SK-N-SH (cell line): ENCODE results near the gene NXNL1. TPM values are rescaled to one million over a fixed set of nuclear protein-coding genes. Genes with fewer than 3 reads are reported as not detected.

Experiments
- CTCF ChIA-PET: fragments of 300-600, 350-600 bp; formaldehyde crosslinking; extraction: SDS; loops from one replicate; lab custom pipeline; 2021; lab: Yijun Ruan, JAX
- POLR2A ChIA-PET: fragments of 350-600 bp; sonication (Branson Sonifier 250); formaldehyde crosslinking; extraction: SDS; loops from one replicate; lab custom pipeline; 2020; ENCODE audit warnings: antibody characterized with exemption, inconsistent platforms; lab: Yijun Ruan, JAX
- DNase-seq: peaks from one replicate; pipeline ENCODE4 v3.0.0; 2012
- H2AFZ ChIP-seq: fragments of 200-600 bp; sonication (generic); 2 replicates; pipeline ENCODE4 v1.8.1; 2016; ENCODE audit warnings: antibody characterized with exemption, mild to moderate bottlenecking, low read depth
- H3F3A ChIP-seq: fragments of 200-600 bp; sonication (generic); replicated peaks from 2 replicates; pipeline ENCODE3; 2016; ENCODE audit warnings: antibody characterized with exemption, mild to moderate bottlenecking; ENCODE audit not compliant: insufficient read depth
- H3K27ac ChIP-seq, 2 experiments: fragments of 200-500 bp in 1 of 2; fragments of 200-600 bp in 1 of 2; sonication (Bioruptor generic) in 1 of 2; sonication (generic), shearing (Covaris generic) in 1 of 2; 2 replicates each; pipeline versions ENCODE4 v1.5.1 to v1.6.1; 2014 to 2016; ENCODE audit warnings: low read depth in 2 of 2, inconsistent platforms in 1 of 2, low read length in 1 of 2, mild to moderate bottlenecking in 1 of 2, mixed read lengths in 1 of 2
- H3K27me3 ChIP-seq: fragments of 200-600 bp; sonication (generic), shearing (Covaris generic); 2 replicates; pipeline ENCODE4 v1.6.1; 2016; ENCODE audit warnings: mixed run types; ENCODE audit not compliant: insufficient read depth
- H3K36me3 ChIP-seq, 2 experiments: fragments of 200-500 bp in 1 of 2; fragments of 200-600 bp in 1 of 2; sonication (Bioruptor generic) in 1 of 2; sonication (generic) in 1 of 2; replicated peaks in 1 of 2; 2 replicates each; pipeline versions ENCODE3 to v1.5.1; 2014 to 2016; ENCODE audit warnings: low read length in 1 of 2, mild to moderate bottlenecking in 1 of 2; ENCODE audit not compliant: insufficient read depth in 2 of 2, control insufficient read depth in 1 of 2
- H3K4me1 ChIP-seq, 2 experiments: fragments of 200-500 bp in 1 of 2; fragments of 200-600 bp in 1 of 2; sonication (Bioruptor generic) in 1 of 2; sonication (generic), shearing (Covaris generic) in 1 of 2; 2 replicates each; pipeline versions ENCODE4 v1.5.1 to v1.6.1; 2014 to 2016; ENCODE audit warnings: low read depth in 1 of 2, low read length in 1 of 2, mixed run types in 1 of 2; ENCODE audit not compliant: insufficient read depth in 2 of 2, control insufficient read depth in 1 of 2
- H3K4me2 ChIP-seq: fragments of 200-600 bp; sonication (generic), shearing (Covaris generic); 2 replicates; pipeline ENCODE4 v1.6.1; 2017; ENCODE audit warnings: mixed run types
- H3K4me3 ChIP-seq, 2 experiments: fragments of 200-500 bp in 1 of 2; fragments of 200-600 bp in 1 of 2; sonication (Bioruptor generic) in 1 of 2; sonication (generic), shearing (Covaris generic) in 1 of 2; 2 replicates each; pipeline versions ENCODE4 v1.5.1 to v1.8.1; 2014 to 2016; ENCODE audit warnings: low read depth in 2 of 2, inconsistent platforms in 1 of 2, low read length in 1 of 2, mild to moderate bottlenecking in 1 of 2, mixed read lengths in 1 of 2, moderate library complexity in 1 of 2
- H3K79me2 ChIP-seq: fragments of 200-600 bp; sonication (generic); 2 replicates; pipeline ENCODE4 v1.8.1; 2017; ENCODE audit warnings: mild to moderate bottlenecking; ENCODE audit not compliant: insufficient read depth
- H3K9ac ChIP-seq: fragments of 200-600 bp; sonication (generic); 2 replicates; pipeline ENCODE4 v1.6.1; 2017; ENCODE audit warnings: mixed run types
- H3K9me2 ChIP-seq: fragments of 200-600 bp; sonication (generic); 2 replicates; pipeline ENCODE4 v1.6.1; 2017; ENCODE audit warnings: mixed run types
- H3K9me3 ChIP-seq: fragments of 200-600 bp; sonication (generic); 2 replicates; pipeline ENCODE4 v1.6.1; 2017; ENCODE audit warnings: mixed run types, mild to moderate bottlenecking, moderate library complexity
- H4K20me1 ChIP-seq: fragments of 200-600 bp; sonication (generic); 2 replicates; pipeline ENCODE4 v1.6.1; 2017; ENCODE audit warnings: mild to moderate bottlenecking, mixed run types; ENCODE audit not compliant: insufficient read depth
- CHD2 ChIP-seq: fragments of 150-350 bp; IDR thresholded peaks from 2 replicates; pipeline ENCODE4 v1.6.1; 2018; ENCODE audit warnings: low read length; ENCODE audit not compliant: partially characterized antibody
- CTCF ChIP-seq: fragments of 200-600 bp; sonication (generic); IDR thresholded peaks from 2 replicates; pipeline ENCODE4 v1.6.1; 2017; ENCODE audit warnings: antibody characterized with exemption, mild to moderate bottlenecking, moderate library complexity
- ELF1 ChIP-seq: IDR thresholded peaks from 2 replicates; pipeline ENCODE4 v1.4.0; 2012
- EZH2phosphoT487 ChIP-seq: fragments of 200-600 bp; sonication (generic); IDR thresholded peaks from 2 replicates; pipeline ENCODE4 v1.6.1; 2017; ENCODE audit warnings: low read depth, mixed run types, mild to moderate bottlenecking, antibody characterized with exemption, moderate library complexity, borderline replicate concordance
- FOSL2 ChIP-seq: IDR thresholded peaks from 2 replicates; pipeline ENCODE4 v1.4.0; 2012; ENCODE audit warnings: low read depth, mild to moderate bottlenecking, moderate library complexity, borderline replicate concordance
- FOXJ3 ChIP-seq: sonication (generic); formaldehyde crosslinking; IDR thresholded peaks from 2 replicates; pipeline ENCODE4 v1.5.1; 2020; ENCODE audit warnings: mild to moderate bottlenecking, missing genetic modification reagents
- FOXM1 ChIP-seq: IDR thresholded peaks from 2 replicates; pipeline ENCODE4 v1.4.0; 2012; ENCODE audit warnings: low read depth, mild to moderate bottlenecking
- JUND ChIP-seq: IDR thresholded peaks from 2 replicates; pipeline ENCODE4 v1.4.0; 2012
- NRF1 ChIP-seq: IDR thresholded peaks from 2 replicates; pipeline ENCODE4 v1.6.1; 2012; ENCODE audit warnings: low read depth, mild to moderate bottlenecking, low read length
- REST ChIP-seq: IDR thresholded peaks from 2 replicates; pipeline ENCODE4 v1.6.1; 2012; ENCODE audit warnings: mild to moderate bottlenecking, low read depth, low read length, moderate library complexity
- RFX5 ChIP-seq: IDR thresholded peaks from 2 replicates; pipeline ENCODE4 v1.6.1; 2012; ENCODE audit warnings: mild to moderate bottlenecking, improper control_type of control experiment, low read length
- RXRA ChIP-seq: IDR thresholded peaks from 2 replicates; pipeline ENCODE4 v1.4.0; 2012; ENCODE audit warnings: low read depth, mild to moderate bottlenecking, borderline replicate concordance
- SIN3A ChIP-seq: IDR thresholded peaks from 2 replicates; pipeline ENCODE4 v1.6.1; 2012; ENCODE audit warnings: low read depth, mild to moderate bottlenecking, low read length, moderate library complexity, borderline replicate concordance
- SMC3 ChIP-seq: IDR thresholded peaks from 2 replicates; pipeline ENCODE4 v1.6.1; 2012; ENCODE audit warnings: low read depth, low read length, improper control_type of control experiment
- USF1 ChIP-seq: IDR thresholded peaks from 2 replicates; pipeline ENCODE4 v1.4.0; 2012; ENCODE audit warnings: low read depth, borderline replicate concordance
- YY1 ChIP-seq: IDR thresholded peaks from 2 replicates; pipeline ENCODE4 v1.4.0; 2012; ENCODE audit warnings: low read depth, mild to moderate bottlenecking
- ZBTB33 ChIP-seq: IDR thresholded peaks from 2 replicates; pipeline ENCODE4 v1.4.0; 2012; ENCODE audit warnings: low read depth, borderline replicate concordance
- WGBS: methylation state at CpG from one replicate; pipeline ENCODE4 v1.1.6; 2017; ENCODE audit warnings: low lambda C conversion rate; 5-methylcytosine and 5-hydroxymethylcytosine counted together
- polyA plus RNA-seq, 3 experiments: library from polyadenylated mRNA; depleted of rRNA; stranded (reverse); fragments of >200 nt; gene quantifications; 2 replicates each; pipeline ENCODE4 v1.2.3, GENCODE V29; 2012
- TF ChIP-seq, protein P1 (sequence below): IDR thresholded peaks from 2 replicates; pipeline ENCODE4; 2012

Gene NXNL1
- polyA plus RNA-seq, 1 of the 3 experiments (the other 2 are of a cell fraction), result not detected

DNA sequence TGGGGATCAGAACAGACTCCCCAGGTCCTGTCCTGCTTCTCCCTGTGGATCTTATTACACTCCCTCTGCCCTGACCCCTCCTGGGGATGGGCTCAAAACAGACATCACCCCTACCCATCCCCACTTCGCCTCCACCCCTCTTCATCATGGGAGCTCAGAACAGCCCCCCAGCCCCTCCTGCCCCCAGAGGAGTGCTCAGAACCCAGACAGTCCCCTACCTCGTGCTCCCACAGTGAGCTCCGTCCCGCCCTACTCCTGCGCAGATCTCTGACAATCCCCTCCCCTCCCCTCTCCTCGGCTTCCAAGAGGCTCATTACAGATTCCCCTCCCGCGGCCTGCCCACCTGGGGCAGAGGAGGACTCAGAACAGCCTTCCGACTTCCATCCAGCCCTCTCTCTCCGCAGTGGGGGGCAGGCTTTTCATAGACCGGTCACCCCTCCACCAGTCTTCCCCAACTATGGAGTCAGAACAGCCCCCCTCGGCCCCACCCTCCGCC is 6.1 kb downstream of the NXNL1 start (continued):
- no peak for TF ChIP-seq FOXM1
- TF ChIP-seq SIN3A, result no peak
- no peak for TF ChIP-seq JUND
- no peak for TF ChIP-seq ELF1
- no peak for TF ChIP-seq RXRA
- no peak for TF ChIP-seq REST
- TF ChIP-seq SMC3, result no peak
- TF ChIP-seq USF1, result no peak

DNA sequence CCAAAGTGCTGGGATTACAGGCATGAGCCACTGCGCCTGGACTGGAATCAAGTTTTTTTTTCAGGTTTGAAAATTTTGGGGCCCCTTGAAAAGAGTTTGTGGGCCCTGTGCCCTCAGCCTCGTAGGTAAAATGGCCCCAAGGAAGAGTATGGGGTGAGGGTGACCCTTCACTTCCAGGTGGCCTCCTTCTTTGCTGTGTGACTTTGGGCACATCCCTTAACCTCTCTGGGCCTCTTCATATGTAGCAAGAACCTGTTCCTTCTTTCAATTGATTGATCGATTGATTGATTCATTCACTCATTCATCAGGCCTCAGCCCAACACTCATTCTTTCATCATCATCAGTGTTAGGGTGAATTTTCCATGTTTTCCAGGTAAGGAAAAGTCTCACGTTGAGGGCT is 8.9 kb downstream of the NXNL1 start:
- CTCF ChIA-PET, result interaction anchor here (1.0 to 1.4 kb wide), 3 partner anchors 14 to 122 kb away, joined by 3 read pairs; no protein-coding TSS in a partner anchor
- Histone ChIP-seq H4K20me1 (no peaks in the 10 kb centered on the region), H3K4me1 (no peaks in the 10 kb centered on the region; a peak in 1 of 4 replicates), H3K79me2 (no peaks in the 10 kb centered on the region), H3K9ac (no peak overlapping the region), H3K4me3 (no peak overlapping the region), H3F3A (no peaks in the 10 kb centered on the region), H3K9me2 (no peaks in the 10 kb centered on the region), H3K27me3 (peaks cover 20% of the 10 kb centered on the region), H2AFZ (no peak overlapping the region), H3K27ac (no peak overlapping the region), H3K9me3 (no peaks in the 10 kb centered on the region), H3K4me2 (no peak overlapping the region), H3K36me3 (no peaks in the 10 kb centered on the region)
- no peak for DNase-seq
- POLR2A ChIA-PET, result no interaction called here
- WGBS, result 75% methylated on average over 4 of the region's 4 CpGs
- TF ChIP-seq JUND (no peak), EZH2phosphoT487 (no peak), SMC3 (no peak), NRF1 (no peak), FOXJ3 (CRISPR knock-in tag) (no peak), ZBTB33 (no peak), REST (no peak), FOSL2 (no peak), CHD2 (no peak), RFX5 (no peak), CTCF (no peak), YY1 (no peak)
- TF ChIP-seq, protein P1, sequence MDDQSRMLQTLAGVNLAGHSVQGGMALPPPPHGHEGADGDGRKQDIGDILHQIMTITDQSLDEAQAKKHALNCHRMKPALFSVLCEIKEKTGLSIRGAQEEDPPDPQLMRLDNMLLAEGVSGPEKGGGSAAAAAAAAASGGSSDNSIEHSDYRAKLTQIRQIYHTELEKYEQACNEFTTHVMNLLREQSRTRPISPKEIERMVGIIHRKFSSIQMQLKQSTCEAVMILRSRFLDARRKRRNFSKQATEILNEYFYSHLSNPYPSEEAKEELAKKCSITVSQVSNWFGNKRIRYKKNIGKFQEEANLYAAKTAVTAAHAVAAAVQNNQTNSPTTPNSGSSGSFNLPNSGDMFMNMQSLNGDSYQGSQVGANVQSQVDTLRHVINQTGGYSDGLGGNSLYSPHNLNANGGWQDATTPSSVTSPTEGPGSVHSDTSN, result no peak
